Upper lobe of right lung (tissue), 1 donor: ENCODE results near the gene MPND. TPM values are rescaled to one million over a fixed set of nuclear protein-coding genes. Genes with fewer than 3 reads are reported as not detected.

Experiments used
- ATAC-seq: fragments of 200-7000 bp; cut with Tn5 transposase; one replicate; pipeline ENCODE4 v1.9.1; 2020; ENCODE audit warnings: mild to moderate bottlenecking, moderate library complexity
- DNase-seq: peaks from one replicate; pipeline ENCODE4 v3.0.0-alpha.2; 2020
- H3K27ac ChIP-seq: fragments of 200-600 bp; one replicate; pipeline ENCODE4 v1.8.0; 2022
- H3K27me3 ChIP-seq: fragments of 200-600 bp; one replicate; pipeline ENCODE4 v1.8.0; 2022; ENCODE audit warnings: mild to moderate bottlenecking
- H3K36me3 ChIP-seq: fragments of 200-600 bp; one replicate; pipeline ENCODE4 v1.8.0; 2022
- H3K4me1 ChIP-seq: fragments of 200-600 bp; one replicate; pipeline ENCODE4 v1.8.0; 2022
- H3K4me3 ChIP-seq: fragments of 200-600 bp; one replicate; pipeline ENCODE4 v1.8.0; 2022; ENCODE audit warnings: mild to moderate bottlenecking
- H3K9me3 ChIP-seq: fragments of 200-600 bp; one replicate; pipeline ENCODE4 v1.8.0; 2022
- intact Hi-C: fragments of 100-400 bp; cut with DNase I; formaldehyde crosslinking; loops from one replicate; pipeline ENCODE4 v1.11.0; 2022
- long read RNA-seq: library from polyadenylated mRNA; unstranded; transcript quantifications from one replicate; pipeline ENCODE4 v2.0.0, GENCODE V29; 2021
- total RNA-seq: library from RNA; stranded (reverse); fragmentation: NEBNext Ultra II Directional; extraction: Animal tissue kit (Norgen Biotek cat#: 25700); gene quantifications from one replicate; pipeline ENCODE4 v1.2.1, GENCODE V29; 2021
- TF ChIP-seq, protein P1 (sequence below): fragments of 200-600 bp; IDR thresholded peaks from one replicate; pipeline ENCODE4 v1.8.0; 2022; ENCODE audit warnings: antibody characterized with exemption
- donor health status: DM: no; HTN: yes; CAD: no; lungs with severe emphysema.

The MPND gene, protein sequence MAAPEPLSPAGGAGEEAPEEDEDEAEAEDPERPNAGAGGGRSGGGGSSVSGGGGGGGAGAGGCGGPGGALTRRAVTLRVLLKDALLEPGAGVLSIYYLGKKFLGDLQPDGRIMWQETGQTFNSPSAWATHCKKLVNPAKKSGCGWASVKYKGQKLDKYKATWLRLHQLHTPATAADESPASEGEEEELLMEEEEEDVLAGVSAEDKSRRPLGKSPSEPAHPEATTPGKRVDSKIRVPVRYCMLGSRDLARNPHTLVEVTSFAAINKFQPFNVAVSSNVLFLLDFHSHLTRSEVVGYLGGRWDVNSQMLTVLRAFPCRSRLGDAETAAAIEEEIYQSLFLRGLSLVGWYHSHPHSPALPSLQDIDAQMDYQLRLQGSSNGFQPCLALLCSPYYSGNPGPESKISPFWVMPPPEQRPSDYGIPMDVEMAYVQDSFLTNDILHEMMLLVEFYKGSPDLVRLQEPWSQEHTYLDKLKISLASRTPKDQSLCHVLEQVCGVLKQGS
- 29.3 TPM for total RNA-seq
- long read RNA-seq, transcript MPND-207 (13 exons, 1,611 nt), result major isoform, 14 of 25 reads
- long read RNA-seq, partial matches to known transcripts, result 8 of 25 reads
- long read RNA-seq, other reads (novel, unspliced or antisense), result 2 of 25 reads

DNA sequence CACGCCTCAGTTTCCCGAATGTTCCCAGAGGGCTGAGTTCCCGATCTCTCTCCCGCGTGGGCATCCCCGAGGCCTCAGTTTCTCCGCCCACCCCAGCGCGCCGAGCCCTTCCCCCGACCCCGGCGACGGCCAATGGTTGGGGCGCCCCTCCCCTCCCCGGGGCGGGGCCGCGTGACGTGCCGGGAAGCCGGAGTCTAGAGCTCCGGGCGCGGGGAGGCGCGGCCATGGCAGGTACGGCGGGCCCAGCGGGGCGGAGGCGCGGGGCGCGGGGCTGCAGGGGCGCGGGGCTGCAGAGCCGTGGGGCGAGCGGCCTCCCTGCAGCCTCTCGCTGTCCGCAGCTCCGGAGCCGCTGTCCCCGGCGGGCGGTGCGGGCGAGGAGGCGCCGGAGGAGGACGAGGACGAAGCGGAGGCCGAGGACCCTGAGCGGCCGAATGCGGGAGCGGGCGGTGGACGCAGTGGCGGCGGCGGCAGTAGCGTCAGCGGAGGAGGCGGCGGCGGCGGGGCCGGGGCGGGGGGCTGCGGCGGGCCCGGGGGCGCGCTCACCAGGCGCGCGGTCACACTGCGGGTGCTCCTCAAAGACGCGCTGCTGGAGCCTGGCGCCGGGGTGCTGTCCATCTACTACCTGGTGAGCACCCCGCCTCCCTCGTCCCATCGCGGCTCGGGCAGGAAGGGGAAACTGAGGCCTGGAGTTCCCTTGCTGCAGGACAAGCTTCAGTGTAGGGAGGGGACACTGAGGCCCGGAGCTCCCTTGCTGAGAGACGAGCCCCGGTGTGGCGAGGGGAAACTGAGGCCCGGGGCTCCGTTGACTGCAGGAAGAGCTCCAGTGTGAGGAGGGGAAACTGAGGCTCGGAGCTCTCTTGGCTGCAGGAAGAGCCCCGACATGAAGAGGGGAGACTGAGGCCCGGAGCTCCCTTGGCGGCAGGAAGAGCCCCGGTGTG lies at the start of gene MPND:
TSS of gene MPND (plus strand) at position 193 of the 938 bp plus-strand sequence. CDS start at position 225, 32 bp downstream.
- peak within 1 kb of the TSS; percentile 88 for H3K27ac ChIP-seq
- H3K27me3 ChIP-seq, result no peaks in the 10 kb centered on the region
- peaks cover 12% of the 10 kb centered on the region for H3K4me1 ChIP-seq
- TF ChIP-seq, protein P1, sequence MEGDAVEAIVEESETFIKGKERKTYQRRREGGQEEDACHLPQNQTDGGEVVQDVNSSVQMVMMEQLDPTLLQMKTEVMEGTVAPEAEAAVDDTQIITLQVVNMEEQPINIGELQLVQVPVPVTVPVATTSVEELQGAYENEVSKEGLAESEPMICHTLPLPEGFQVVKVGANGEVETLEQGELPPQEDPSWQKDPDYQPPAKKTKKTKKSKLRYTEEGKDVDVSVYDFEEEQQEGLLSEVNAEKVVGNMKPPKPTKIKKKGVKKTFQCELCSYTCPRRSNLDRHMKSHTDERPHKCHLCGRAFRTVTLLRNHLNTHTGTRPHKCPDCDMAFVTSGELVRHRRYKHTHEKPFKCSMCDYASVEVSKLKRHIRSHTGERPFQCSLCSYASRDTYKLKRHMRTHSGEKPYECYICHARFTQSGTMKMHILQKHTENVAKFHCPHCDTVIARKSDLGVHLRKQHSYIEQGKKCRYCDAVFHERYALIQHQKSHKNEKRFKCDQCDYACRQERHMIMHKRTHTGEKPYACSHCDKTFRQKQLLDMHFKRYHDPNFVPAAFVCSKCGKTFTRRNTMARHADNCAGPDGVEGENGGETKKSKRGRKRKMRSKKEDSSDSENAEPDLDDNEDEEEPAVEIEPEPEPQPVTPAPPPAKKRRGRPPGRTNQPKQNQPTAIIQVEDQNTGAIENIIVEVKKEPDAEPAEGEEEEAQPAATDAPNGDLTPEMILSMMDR, result no peak
- H3K36me3 ChIP-seq, result no peaks in the 10 kb centered on the region
- peak; percentile 86 for ATAC-seq
- peak within 1 kb of the TSS; percentile 82 for H3K4me3 ChIP-seq
- peak; percentile 97 for DNase-seq
- intact Hi-C loops, result no loop called here
- H3K9me3 ChIP-seq, result no peaks in the 10 kb centered on the region

DNA sequence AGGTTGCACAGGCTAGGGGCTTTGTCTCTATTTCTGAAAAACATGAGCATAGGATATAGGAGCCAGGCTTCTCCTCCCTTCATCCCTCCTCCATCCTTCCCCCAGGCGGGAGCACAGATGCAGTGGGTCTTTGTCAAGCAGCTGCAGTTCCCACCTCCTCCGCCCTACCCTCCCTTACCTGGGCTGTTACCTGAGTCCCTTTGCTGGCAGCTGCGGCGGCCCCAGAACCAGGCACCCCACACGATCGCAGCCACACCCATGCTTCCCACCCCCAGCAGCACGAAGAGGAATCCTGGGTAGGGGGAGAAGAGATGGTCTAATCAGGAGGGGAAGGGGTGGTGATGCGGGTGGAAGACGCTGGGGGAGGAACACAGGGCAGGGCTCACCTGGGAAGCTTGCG lies 49.0 kb upstream of the MPND start:
- peaks cover 19% of the 10 kb centered on the region for H3K27me3 ChIP-seq

DNA sequence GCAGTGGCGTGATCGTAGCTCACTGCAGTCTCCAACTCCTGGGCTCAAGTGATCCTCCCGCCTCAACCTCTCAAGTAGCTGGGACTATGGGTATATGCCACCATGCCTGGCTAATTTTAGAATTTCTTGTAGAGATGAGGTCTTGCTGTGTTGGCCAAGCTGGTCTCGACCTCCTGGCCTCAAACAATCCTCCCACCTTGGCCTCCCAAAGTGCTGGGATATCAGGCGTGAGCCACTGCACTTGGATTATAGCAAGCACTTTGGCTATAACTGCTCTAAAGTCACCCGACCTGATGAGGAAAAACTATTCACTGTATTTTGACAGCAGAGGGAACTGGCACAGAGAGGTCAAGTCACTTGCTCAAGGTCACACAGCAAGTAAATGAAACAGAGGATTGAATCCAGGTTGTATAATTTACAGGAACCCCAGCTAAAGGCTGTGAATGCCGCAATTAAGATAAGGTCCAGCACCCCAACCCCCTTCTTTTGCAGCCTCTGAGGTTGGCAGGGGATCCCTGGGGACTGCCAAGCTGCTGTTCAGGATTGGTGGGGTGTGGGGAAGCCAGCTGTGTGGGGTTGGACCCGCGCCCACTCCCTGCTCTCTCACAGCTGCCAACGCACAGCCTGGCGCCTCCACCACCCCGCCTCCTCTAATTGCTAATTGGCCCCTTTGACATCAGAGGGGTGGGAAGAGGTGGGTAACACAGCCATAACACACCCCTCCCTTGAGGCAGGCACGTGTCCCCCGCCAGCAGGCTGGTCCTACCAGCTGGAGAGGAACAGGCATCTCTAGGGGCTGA lies 47.2 kb upstream of the MPND start:
- no peak for DNase-seq

More for the DNA sequence above, 49.0 kb upstream of the MPND start:
- TF ChIP-seq, protein P1, result no peak
- Histone ChIP-seq H3K27ac (no peak overlapping the region), H3K36me3 (no peaks in the 10 kb centered on the region), H3K9me3 (no peaks in the 10 kb centered on the region), H3K4me3 (no peak overlapping the region), H3K4me1 (no peaks in the 10 kb centered on the region)
- intact Hi-C loops, result no loop called here
- DNase-seq (no peak), ATAC-seq (no peak)

DNA sequence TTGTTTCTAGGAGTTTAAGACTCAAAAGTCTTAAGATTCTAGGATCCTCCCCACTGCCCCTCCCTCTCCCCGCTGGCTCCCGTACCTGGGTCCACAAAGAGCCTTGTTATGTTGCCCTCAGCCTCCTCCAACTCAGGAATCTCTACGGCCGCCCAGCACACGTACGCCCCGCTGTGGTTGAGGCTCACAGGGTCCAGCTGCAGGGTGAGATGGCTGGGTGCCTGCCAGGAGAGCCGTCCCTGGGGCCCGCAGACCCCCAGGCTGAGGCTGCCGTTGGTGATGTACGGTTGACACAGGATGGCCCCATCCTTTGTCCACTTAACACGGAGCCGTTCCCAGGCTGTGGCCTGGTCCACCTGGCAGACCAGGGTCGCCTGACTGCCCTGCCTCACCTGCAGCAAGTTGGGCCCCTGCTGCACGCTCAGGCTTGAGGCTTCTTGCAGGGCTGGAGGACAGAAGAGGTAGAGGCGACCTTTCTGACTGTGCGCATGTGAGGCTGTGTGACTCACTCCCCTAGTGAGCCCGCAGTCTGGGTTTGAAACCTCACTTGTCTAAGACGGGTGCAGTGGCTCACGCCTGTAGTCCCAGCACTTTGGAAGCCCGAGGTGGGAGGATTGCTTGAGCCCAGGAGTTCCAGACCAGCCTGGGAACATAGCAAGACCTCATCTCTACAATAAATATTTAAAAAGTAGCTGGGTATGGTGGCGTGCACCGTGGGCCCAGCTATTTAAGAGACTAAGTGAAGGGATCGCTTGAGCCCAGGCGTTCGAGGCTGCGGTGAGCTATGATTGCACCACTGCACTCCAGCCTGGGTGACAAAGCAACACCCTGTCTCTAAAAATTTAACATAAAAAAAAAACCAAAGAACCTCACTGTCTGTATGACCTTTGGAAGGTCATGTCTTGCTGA lies 45.2 kb upstream of the MPND start:
- DNase-seq (no peak), ATAC-seq (peak; percentile 18)
- no peaks in the 10 kb centered on the region for H3K4me1 ChIP-seq
- TF ChIP-seq, protein P1, result no peak
- intact Hi-C loops, result no loop called here
- no peaks in the 10 kb centered on the region for H3K9me3 ChIP-seq
- H3K36me3 ChIP-seq, result no peaks in the 10 kb centered on the region
- H3K27ac ChIP-seq, result no peak overlapping the region
- no peak overlapping the region for H3K4me3 ChIP-seq
- H3K27me3 ChIP-seq, result peaks cover 19% of the 10 kb centered on the region

More for the DNA sequence above, 47.2 kb upstream of the MPND start:
- no peak overlapping the region for H3K4me3 ChIP-seq
- H3K4me1 ChIP-seq, result no peaks in the 10 kb centered on the region
- TF ChIP-seq, protein P1, result no peak
- intact Hi-C loops, result no loop called here
- no peak overlapping the region for H3K27ac ChIP-seq
- H3K36me3 ChIP-seq, result no peaks in the 10 kb centered on the region
- H3K27me3 ChIP-seq, result peaks cover 19% of the 10 kb centered on the region
- no peaks in the 10 kb centered on the region for H3K9me3 ChIP-seq
- ATAC-seq, result peak; percentile 34
